Neural cell (in vitro differentiated cells): ENCODE results near the gene TINAG. TPM values are rescaled to one million over a fixed set of nuclear protein-coding genes. Genes with fewer than 3 reads are reported as not detected.

Experiments
- H2AFZ ChIP-seq: fragments of 200-600, 300-800 bp; sonication (generic), shearing (Covaris generic); 2 replicates; pipeline ENCODE4 v1.6.0; 2014; ENCODE audit warnings: low read depth, mild to moderate bottlenecking, antibody characterized with exemption, low read length, moderate library complexity
- H3F3A ChIP-seq: fragments of 200-600 bp; shearing (Covaris generic); 2 replicates; pipeline ENCODE4 v1.6.1; 2016; ENCODE audit warnings: mild to moderate bottlenecking, moderate library complexity, mixed read lengths, antibody characterized with exemption, low read length; ENCODE audit not compliant: insufficient read depth, poor library complexity, severe bottlenecking
- H3K27ac ChIP-seq: fragments of 200-600, 300-800 bp; sonication (generic), shearing (Covaris generic); 2 replicates; pipeline ENCODE4 v1.5.1; 2014; ENCODE audit warnings: mild to moderate bottlenecking, low read length, moderate library complexity
- H3K27me3 ChIP-seq: fragments of 300-800, 200-600 bp; sonication (generic), shearing (Covaris generic); 2 replicates; pipeline ENCODE4 v1.6.0; 2014; ENCODE audit warnings: mild to moderate bottlenecking, low read depth, low read length, moderate library complexity; ENCODE audit not compliant: insufficient read depth
- H3K36me3 ChIP-seq: fragments of 300-800, 200-600 bp; sonication (generic), shearing (Covaris generic); 2 replicates; pipeline ENCODE4 v1.5.1; 2014; ENCODE audit warnings: mild to moderate bottlenecking, antibody characterized with exemption, low read length, moderate library complexity; ENCODE audit not compliant: insufficient read depth
- H3K4me2 ChIP-seq: fragments of 300-800, 200-600 bp; sonication (generic), shearing (Covaris generic); 2 replicates; pipeline ENCODE4 v1.6.0; 2014; ENCODE audit warnings: mild to moderate bottlenecking, low read length
- H3K4me3 ChIP-seq: fragments of 300-800, 200-600 bp; sonication (generic), shearing (Covaris generic); 2 replicates; pipeline ENCODE4 v1.5.1; 2014; ENCODE audit warnings: mild to moderate bottlenecking, low read length, moderate library complexity
- H3K79me2 ChIP-seq: fragments of 200-600 bp; shearing (Covaris generic); replicated peaks from 2 replicates; pipeline ENCODE4 v1.6.0; 2014; ENCODE audit warnings: mild to moderate bottlenecking, low read length, moderate library complexity; ENCODE audit not compliant: insufficient read depth
- H3K9ac ChIP-seq: fragments of 300-800, 200-600 bp; sonication (generic), shearing (Covaris generic); 2 replicates; pipeline ENCODE4 v1.6.1; 2016; ENCODE audit warnings: mild to moderate bottlenecking, low read length, mixed read lengths
- H3K9me2 ChIP-seq: fragments of 200-600 bp; shearing (Covaris generic); 2 replicates; pipeline ENCODE4 v1.6.1; 2016; ENCODE audit warnings: mild to moderate bottlenecking, low read length, mixed read lengths; ENCODE audit not compliant: insufficient read depth
- H3K9me3 ChIP-seq: fragments of 200-600, 300-800 bp; sonication (generic), shearing (Covaris generic); 2 replicates; pipeline ENCODE4 v1.6.1; 2016; ENCODE audit warnings: mild to moderate bottlenecking, mixed run types, low read length, moderate library complexity, mixed read lengths
- H4K20me1 ChIP-seq: fragments of 200-600 bp; shearing (Covaris generic); 2 replicates; pipeline ENCODE4 v1.6.1; 2016; ENCODE audit warnings: mild to moderate bottlenecking, mixed run types; ENCODE audit not compliant: insufficient read depth
- EZH2 ChIP-seq: fragments of 200-600, 300-800 bp; shearing (Covaris generic), sonication (generic); IDR thresholded peaks from 2 replicates; pipeline ENCODE4 v1.6.1; 2014; ENCODE audit warnings: antibody characterized with exemption, low read length, borderline replicate concordance, mild to moderate bottlenecking; ENCODE audit not compliant: insufficient read depth, poor library complexity, severe bottlenecking
- MXI1 ChIP-seq: fragments of 450-650 bp; conservative IDR thresholded peaks from 2 replicates; pipeline ENCODE4 v1.6.1; 2014; ENCODE audit warnings: antibody characterized with exemption, mild to moderate bottlenecking; ENCODE audit not compliant: poor library complexity, severe bottlenecking
- POLR2AphosphoS5 ChIP-seq: IDR thresholded peaks from 2 replicates; pipeline ENCODE4 v1.6.1; 2012
- RAD21 ChIP-seq: fragments of 450-650 bp; conservative IDR thresholded peaks from 2 replicates; pipeline ENCODE4 v1.6.1; 2014; ENCODE audit warnings: antibody characterized with exemption, mild to moderate bottlenecking, moderate library complexity
- SMC3 ChIP-seq: fragments of 450-650 bp; conservative IDR thresholded peaks from 2 replicates; pipeline ENCODE4 v1.6.1; 2014; ENCODE audit warnings: antibody characterized with exemption, mild to moderate bottlenecking, moderate library complexity; ENCODE audit not compliant: poor library complexity
- TAF1 ChIP-seq: IDR thresholded peaks from 2 replicates; pipeline ENCODE4 v1.6.1; 2012; ENCODE audit warnings: low read depth
- polyA plus RNA-seq: library from polyadenylated mRNA; depleted of rRNA; stranded (reverse); fragments of >200 nt; gene quantifications from 2 replicates; pipeline ENCODE4 v1.2.3, GENCODE V29; 2014
- TF ChIP-seq, protein P1 (sequence below): IDR thresholded peaks from 2 replicates; pipeline ENCODE4 v1.6.1; 2012; ENCODE audit warnings: borderline replicate concordance
- TF ChIP-seq, protein P2 (sequence below): fragments of 450-650 bp; IDR thresholded peaks from 2 replicates; pipeline ENCODE4 v1.5.1; 2014; ENCODE audit warnings: antibody characterized with exemption, mild to moderate bottlenecking, moderate library complexity; ENCODE audit not compliant: poor library complexity, severe bottlenecking

The TINAG gene
- polyA plus RNA-seq, 1 donor from 2014 or later, result 1.1 TPM

DNA sequence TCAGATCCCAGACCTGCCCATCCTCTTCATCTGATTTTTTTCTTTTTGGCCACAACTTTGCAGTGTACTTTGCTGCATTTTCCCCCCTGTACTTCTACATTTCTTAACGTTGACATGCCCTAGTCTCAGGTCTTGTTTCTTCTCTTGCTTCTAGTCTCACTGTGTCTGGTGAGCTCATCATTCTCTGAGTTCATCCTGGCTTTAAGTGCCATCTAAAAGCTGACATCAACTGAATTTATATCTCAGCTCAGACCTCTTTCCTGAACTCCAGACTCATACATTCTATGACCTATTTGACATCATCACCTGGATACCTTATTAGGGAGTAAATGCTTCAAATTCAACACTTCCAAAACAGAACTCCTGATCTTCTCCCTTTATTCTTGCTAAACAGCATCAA, 48.9 kb downstream of the TINAG start:
- H3K9ac ChIP-seq, result no peak overlapping the region
- no peak overlapping the region for H3K4me2 ChIP-seq
- H3K9me3 ChIP-seq, result no peaks in the 10 kb centered on the region
- no peak overlapping the region for H2AFZ ChIP-seq
- H3K9me2 ChIP-seq, result no peaks in the 10 kb centered on the region
- no peaks in the 10 kb centered on the region for H3F3A ChIP-seq
- H3K36me3 ChIP-seq, result no peaks in the 10 kb centered on the region
- no peaks in the 10 kb centered on the region for H3K79me2 ChIP-seq
- no peak overlapping the region for H3K27ac ChIP-seq
- H3K27me3 ChIP-seq, result no peaks in the 10 kb centered on the region
- no peak overlapping the region for H3K4me3 ChIP-seq
- no peaks in the 10 kb centered on the region for H4K20me1 ChIP-seq
- TF ChIP-seq EZH2, result no peak
- no peak for TF ChIP-seq MXI1
- TF ChIP-seq SMC3, result no peak
- TF ChIP-seq RAD21, result no peak
- TF ChIP-seq, protein P1, sequence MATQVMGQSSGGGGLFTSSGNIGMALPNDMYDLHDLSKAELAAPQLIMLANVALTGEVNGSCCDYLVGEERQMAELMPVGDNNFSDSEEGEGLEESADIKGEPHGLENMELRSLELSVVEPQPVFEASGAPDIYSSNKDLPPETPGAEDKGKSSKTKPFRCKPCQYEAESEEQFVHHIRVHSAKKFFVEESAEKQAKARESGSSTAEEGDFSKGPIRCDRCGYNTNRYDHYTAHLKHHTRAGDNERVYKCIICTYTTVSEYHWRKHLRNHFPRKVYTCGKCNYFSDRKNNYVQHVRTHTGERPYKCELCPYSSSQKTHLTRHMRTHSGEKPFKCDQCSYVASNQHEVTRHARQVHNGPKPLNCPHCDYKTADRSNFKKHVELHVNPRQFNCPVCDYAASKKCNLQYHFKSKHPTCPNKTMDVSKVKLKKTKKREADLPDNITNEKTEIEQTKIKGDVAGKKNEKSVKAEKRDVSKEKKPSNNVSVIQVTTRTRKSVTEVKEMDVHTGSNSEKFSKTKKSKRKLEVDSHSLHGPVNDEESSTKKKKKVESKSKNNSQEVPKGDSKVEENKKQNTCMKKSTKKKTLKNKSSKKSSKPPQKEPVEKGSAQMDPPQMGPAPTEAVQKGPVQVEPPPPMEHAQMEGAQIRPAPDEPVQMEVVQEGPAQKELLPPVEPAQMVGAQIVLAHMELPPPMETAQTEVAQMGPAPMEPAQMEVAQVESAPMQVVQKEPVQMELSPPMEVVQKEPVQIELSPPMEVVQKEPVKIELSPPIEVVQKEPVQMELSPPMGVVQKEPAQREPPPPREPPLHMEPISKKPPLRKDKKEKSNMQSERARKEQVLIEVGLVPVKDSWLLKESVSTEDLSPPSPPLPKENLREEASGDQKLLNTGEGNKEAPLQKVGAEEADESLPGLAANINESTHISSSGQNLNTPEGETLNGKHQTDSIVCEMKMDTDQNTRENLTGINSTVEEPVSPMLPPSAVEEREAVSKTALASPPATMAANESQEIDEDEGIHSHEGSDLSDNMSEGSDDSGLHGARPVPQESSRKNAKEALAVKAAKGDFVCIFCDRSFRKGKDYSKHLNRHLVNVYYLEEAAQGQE, result no peak
- no peak for TF ChIP-seq TAF1
- no peak for TF ChIP-seq POLR2AphosphoS5

DNA sequence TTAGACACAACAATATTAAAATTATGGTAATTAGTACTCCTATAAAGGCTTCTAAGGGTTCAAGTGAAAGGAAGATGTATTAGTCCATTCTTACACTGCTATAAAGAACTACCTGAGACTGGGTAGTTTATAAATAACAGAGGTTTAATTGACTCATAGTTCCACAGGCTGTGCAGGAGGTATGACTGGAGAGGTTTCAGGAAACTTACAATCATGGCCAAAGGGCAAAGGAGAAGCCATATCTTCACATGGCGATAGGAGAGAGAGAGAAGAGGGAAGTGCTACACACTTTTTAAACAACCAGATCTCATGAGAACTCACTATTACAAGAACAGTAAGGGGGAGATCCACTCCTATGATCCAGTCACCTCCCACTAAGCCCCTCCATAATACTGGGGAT, 52.9 kb downstream of the TINAG start:
- no peak overlapping the region for H3K9ac ChIP-seq
- H3K27ac ChIP-seq, result no peak overlapping the region
- H3F3A ChIP-seq, result no peaks in the 10 kb centered on the region

DNA sequence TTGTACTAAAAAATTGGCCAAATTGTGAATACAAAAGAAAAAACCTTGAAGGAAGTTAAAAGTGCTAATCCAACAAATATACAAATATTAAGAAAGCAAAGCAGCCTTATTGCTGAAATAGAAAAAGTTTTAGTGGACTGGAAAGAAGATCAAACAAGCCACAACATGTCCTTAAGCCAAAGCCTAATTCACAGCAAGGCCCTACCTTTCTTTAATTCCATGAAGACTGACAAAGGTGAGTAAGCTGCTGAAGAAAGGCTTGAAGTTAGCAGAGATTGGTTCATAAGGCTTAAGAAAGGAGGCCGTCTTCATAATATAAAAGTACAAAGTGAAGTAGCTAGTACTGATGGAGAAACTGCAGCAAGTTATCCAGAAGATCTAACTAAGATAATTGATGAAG, 53.5 kb downstream of the TINAG start:
- H3F3A ChIP-seq, result no peaks in the 10 kb centered on the region
- no peaks in the 10 kb centered on the region for H4K20me1 ChIP-seq
- no peak overlapping the region for H3K9ac ChIP-seq
- H3K4me3 ChIP-seq, result no peak overlapping the region
- no peaks in the 10 kb centered on the region for H3K9me2 ChIP-seq
- no peak overlapping the region for H3K4me2 ChIP-seq
- H3K9me3 ChIP-seq, result no peaks in the 10 kb centered on the region
- no peaks in the 10 kb centered on the region for H3K79me2 ChIP-seq
- no peak overlapping the region for H2AFZ ChIP-seq
- no peaks in the 10 kb centered on the region for H3K27me3 ChIP-seq
- TF ChIP-seq MXI1 (no peak), EZH2 (no peak), POLR2AphosphoS5 (no peak), TAF1 (no peak)
- TF ChIP-seq, protein P2, sequence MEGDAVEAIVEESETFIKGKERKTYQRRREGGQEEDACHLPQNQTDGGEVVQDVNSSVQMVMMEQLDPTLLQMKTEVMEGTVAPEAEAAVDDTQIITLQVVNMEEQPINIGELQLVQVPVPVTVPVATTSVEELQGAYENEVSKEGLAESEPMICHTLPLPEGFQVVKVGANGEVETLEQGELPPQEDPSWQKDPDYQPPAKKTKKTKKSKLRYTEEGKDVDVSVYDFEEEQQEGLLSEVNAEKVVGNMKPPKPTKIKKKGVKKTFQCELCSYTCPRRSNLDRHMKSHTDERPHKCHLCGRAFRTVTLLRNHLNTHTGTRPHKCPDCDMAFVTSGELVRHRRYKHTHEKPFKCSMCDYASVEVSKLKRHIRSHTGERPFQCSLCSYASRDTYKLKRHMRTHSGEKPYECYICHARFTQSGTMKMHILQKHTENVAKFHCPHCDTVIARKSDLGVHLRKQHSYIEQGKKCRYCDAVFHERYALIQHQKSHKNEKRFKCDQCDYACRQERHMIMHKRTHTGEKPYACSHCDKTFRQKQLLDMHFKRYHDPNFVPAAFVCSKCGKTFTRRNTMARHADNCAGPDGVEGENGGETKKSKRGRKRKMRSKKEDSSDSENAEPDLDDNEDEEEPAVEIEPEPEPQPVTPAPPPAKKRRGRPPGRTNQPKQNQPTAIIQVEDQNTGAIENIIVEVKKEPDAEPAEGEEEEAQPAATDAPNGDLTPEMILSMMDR, result no peak
- no peaks in the 10 kb centered on the region for H3K36me3 ChIP-seq
- no peak overlapping the region for H3K27ac ChIP-seq

More for the DNA sequence above, 52.9 kb downstream of the TINAG start:
- Histone ChIP-seq H3K9me3 (no peaks in the 10 kb centered on the region), H3K4me3 (no peak overlapping the region), H3K9me2 (no peaks in the 10 kb centered on the region), H4K20me1 (no peaks in the 10 kb centered on the region), H3K27me3 (no peaks in the 10 kb centered on the region), H3K36me3 (no peaks in the 10 kb centered on the region), H3K79me2 (no peaks in the 10 kb centered on the region), H2AFZ (no peak overlapping the region), H3K4me2 (no peak overlapping the region)
- TF ChIP-seq TAF1, result no peak
- no peak for TF ChIP-seq POLR2AphosphoS5
- no peak for TF ChIP-seq MXI1
